ENCODE measurements around the gene SCAF1.

The SCAF1 gene

GRCh38 chr19:49667473-49667872 is 25.5 kb downstream of the SCAF1 start:
- DNase-seq (ENCODE audit: low read depth), result no peak

GRCh38 chr19:49669516-49669915 is 27.5 kb downstream of the SCAF1 start:
- DNase-seq (ENCODE audit: low read depth), result no peak

GRCh38 chr19:49672131-49672919 is 30.3 kb downstream of the SCAF1 start:
- DNase-seq (ENCODE audit: low read depth), result peak; percentile 71

GRCh38 chr19:49676136-49676783 is 34.3 kb downstream of the SCAF1 start:
- DNase-seq (ENCODE audit: low read depth), result peak; percentile 90

GRCh38 chr19:49676784-49677230 is 34.8 kb downstream of the SCAF1 start:
- peak; percentile 100 for DNase-seq (ENCODE audit: low read depth)

- DNase-seq (ENCODE audit: low read depth), result peak; percentile 38
Observed at GRCh38 chr19:49677231-49677900, 35.4 kb downstream of the SCAF1 start, which contains the start of gene PRMT1. PRMT1 (plus strand) TSS chr19:49677271; CDS start chr19:49677281, 10 bp downstream.

- DNase-seq (ENCODE audit: low read depth), result peak; percentile 67
Observed at GRCh38 chr19:49677901-49678674, 36.1 kb downstream of the SCAF1 start.

GRCh38 chr19:49678985-49679770 is 37.2 kb downstream of the SCAF1 start:
- no peak for DNase-seq (ENCODE audit: low read depth)

GRCh38 chr19:49679771-49680413 is 37.9 kb downstream of the SCAF1 start:
- no peak for DNase-seq (ENCODE audit: low read depth)

- DNase-seq (ENCODE audit: low read depth), result peak; percentile 81
Observed at GRCh38 chr19:49680421-49681351, 38.7 kb downstream of the SCAF1 start.

- no peak for DNase-seq (ENCODE audit: low read depth)
Observed at GRCh38 chr19:49681830-49682229, 39.8 kb downstream of the SCAF1 start.

GRCh38 chr19:49682274-49682673 is 40.3 kb downstream of the SCAF1 start:
- no peak for DNase-seq (ENCODE audit: low read depth)

GRCh38 chr19:49683814-49684250 is 41.8 kb downstream of the SCAF1 start:
- no peak for DNase-seq (ENCODE audit: low read depth)

GRCh38 chr19:49684251-49684982 is 42.4 kb downstream of the SCAF1 start:
- peak; percentile 22 for DNase-seq (ENCODE audit: low read depth)

GRCh38 chr19:49684983-49685553 is 43.1 kb downstream of the SCAF1 start:
- DNase-seq (ENCODE audit: low read depth), result peak; percentile 22

GRCh38 chr19:49685845-49686332 is 43.9 kb downstream of the SCAF1 start:
- no peak for DNase-seq (ENCODE audit: low read depth)

GRCh38 chr19:49686503-49687088 is 44.6 kb downstream of the SCAF1 start:
- no peak for DNase-seq (ENCODE audit: low read depth)

- no peak for DNase-seq (ENCODE audit: low read depth)
Observed at GRCh38 chr19:49687150-49687549, 45.1 kb downstream of the SCAF1 start.
